ENCODE measurements around the gene CLCN2.

GRCh38 chr3:184308744-184309143 is 52.7 kb downstream of the CLCN2 start:
- TF ChIP-seq POLR2A (IDR thresholded peaks at IDR 0.05; ENCODE audit: low read depth, low read length) (no peak), TAF1 (IDR thresholded peaks at IDR 0.05; ENCODE audit: borderline replicate concordance, low read depth, low read length) (no peak), POLR2AphosphoS5 (IDR thresholded peaks at IDR 0.05; ENCODE audit: low read depth, low read length) (no peak)
